ENCODE data around the gene UGT1A4. TPM values are rescaled to one million over a fixed set of nuclear protein-coding genes. Genes with fewer than 3 reads are reported as not detected.

Gene UGT1A4
- total and polyA plus RNA-seq, 2 of the 8 experiments (the other 6 are each of a cell fraction or from before 2014, with no cell fraction given): not detected

- no peaks in the 10 kb centered on the region for H3K79me1 ChIP-seq (ENCODE audit: low read depth, low read length)
- H3K4ac ChIP-seq (replicated peaks; ENCODE audit: insufficient read length, low read depth, low read length): no peak overlapping the region
- WGBS, 2 experiments (ENCODE audit: extremely low coverage in 1 of 2, insufficient coverage in 1 of 2, insufficient read length in 1 of 2, insufficient replicate concordance in 2 of 2, low coverage in 1 of 2, low lambda C conversion rate in 2 of 2, missing lambda C conversion rate in 1 of 2): 95% methylated on average over 4 of the region's 4 CpGs; no CpG with 5 or more reads in 1 of the 2 experiments
- H4K91ac ChIP-seq (replicated peaks; ENCODE audit: insufficient read length, low read length): no peak overlapping the region
- no peak overlapping the region for H2BK15ac ChIP-seq (ENCODE audit: low read length)
- no peak overlapping the region for H2AK5ac ChIP-seq (ENCODE audit: low read depth, low read length)
- H3K14ac ChIP-seq (ENCODE audit: insufficient read length): no peak overlapping the region
- H2AFZ ChIP-seq (ENCODE audit: low read length): no peak overlapping the region
- ChIA-PET CTCF (ENCODE audit: partially characterized antibody) (interaction anchor here (1.1 to 2.7 kb wide), 2 partner anchors 9 to 21 kb away, joined by 3 to 19 read pairs; no protein-coding TSS in a partner anchor), POLR2A (ENCODE audit: partially characterized antibody) (interaction anchor here (0.6 kb wide), 1 partner anchor 159 kb away, joined by 5 read pairs; no protein-coding TSS in a partner anchor)
- H3K18ac ChIP-seq (ENCODE audit: extremely low read depth, low read length): no peak overlapping the region
- no peaks in the 10 kb centered on the region for H4K20me1 ChIP-seq (replicated peaks in 1 of 2; ENCODE audit: control insufficient read depth in 1 of 2, insufficient read depth in 2 of 2, low read length in 2 of 2)
- no peak overlapping the region for H4K8ac ChIP-seq (ENCODE audit: extremely low read depth, insufficient read depth, low read length)
- no peak overlapping the region for H3K23ac ChIP-seq (ENCODE audit: insufficient read length)
- H3K9me3 ChIP-seq (ENCODE audit: insufficient read depth in 2 of 2, low read depth in 1 of 2, low read length in 1 of 2): peaks cover 0 to 2% of the 10 kb centered on the region in 2 experiments; a peak in 1 of 4 replicates
- no peak overlapping the region for H3K56ac ChIP-seq (replicated peaks; ENCODE audit: insufficient read length, low read depth, low read length)
- peaks cover 2% of the 10 kb centered on the region; the same call in 1 of the 2 replicates for H3K23me2 ChIP-seq (ENCODE audit: low read depth, low read length)
- H2BK20ac ChIP-seq (ENCODE audit: low read length): no peak overlapping the region
- no peaks in the 10 kb centered on the region for H3K27me3 ChIP-seq (replicated peaks in 1 of 4; ENCODE audit: control insufficient read depth in 3 of 4, extremely low read depth in 1 of 4, insufficient read depth in 3 of 4, low read length in 3 of 4)
- DNase-seq (ENCODE audit: low read depth in 1 of 2, low spot score in 2 of 2) (no peak), FAIRE-seq (no peak)
- 0 out of 2 replicates have a peak overlapping the region, but pooled peaks have one; percentile 50 for H2BK12ac ChIP-seq (ENCODE audit: low read depth, low read length)
- H3K36me3 ChIP-seq (ENCODE audit: control insufficient read depth in 2 of 4, insufficient read depth in 4 of 4, low read length in 3 of 4): no peaks in the 10 kb centered on the region
- no peak overlapping the region for H3K27ac ChIP-seq (ENCODE audit: low read depth, low read length)
- peaks cover 0 to 8% (median 2%) of the 10 kb centered on the region in 4 experiments; a peak in 1 of 7 replicates for H3K4me1 ChIP-seq (replicated peaks in 1 of 4; ENCODE audit: control insufficient read depth in 3 of 4, insufficient read depth in 4 of 4, low read length in 3 of 4)
- no peak overlapping the region for H3K9ac ChIP-seq (replicated peaks in 1 of 4; ENCODE audit: extremely low read depth in 1 of 4, low read depth in 3 of 4, low read length in 3 of 4)
- H2BK5ac ChIP-seq (ENCODE audit: low read depth, low read length): no peak overlapping the region
- no peak overlapping the region for H3K4me3 ChIP-seq (ENCODE audit: extremely low read depth in 1 of 4, insufficient read depth in 2 of 4, low read depth in 3 of 4, low read length in 4 of 4)
- H2BK120ac ChIP-seq (replicated peaks; ENCODE audit: low read depth, low read length): no peak overlapping the region
- no peak for TF ChIP-seq SIRT6 (IDR thresholded peaks at IDR 0.05; ENCODE audit: low read length)
- TF ChIP-seq SAP30 (IDR thresholded peaks at IDR 0.05; ENCODE audit: insufficient read depth, insufficient replicate concordance, low read length): no peak
- TF ChIP-seq, protein P1, sequence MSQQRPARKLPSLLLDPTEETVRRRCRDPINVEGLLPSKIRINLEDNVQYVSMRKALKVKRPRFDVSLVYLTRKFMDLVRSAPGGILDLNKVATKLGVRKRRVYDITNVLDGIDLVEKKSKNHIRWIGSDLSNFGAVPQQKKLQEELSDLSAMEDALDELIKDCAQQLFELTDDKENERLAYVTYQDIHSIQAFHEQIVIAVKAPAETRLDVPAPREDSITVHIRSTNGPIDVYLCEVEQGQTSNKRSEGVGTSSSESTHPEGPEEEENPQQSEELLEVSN (IDR thresholded peaks at IDR 0.05): no peak
- TF ChIP-seq SRF (IDR thresholded peaks at IDR 0.05; ENCODE audit: low read depth, low read length): no peak
- TF ChIP-seq POU5F1 (IDR thresholded peaks at IDR 0.05; ENCODE audit: low read depth, low read length): no peak
- TF ChIP-seq KDM4A (IDR thresholded peaks at IDR 0.05; ENCODE audit: low read depth, low read length, severe bottlenecking): no peak
- no peak overlapping the region for H4K5ac ChIP-seq (ENCODE audit: insufficient read length, low read depth, low read length)
- H3K79me2 ChIP-seq (ENCODE audit: control insufficient read depth in 1 of 2, insufficient read depth in 2 of 2, low read length in 2 of 2): no peaks in the 10 kb centered on the region
- no peak overlapping the region for H3K4me2 ChIP-seq (ENCODE audit: insufficient read depth in 1 of 2, low read depth in 2 of 2, low read length in 2 of 2)
Observed at GRCh38 chr2:233690444-233690843, 28.1 kb upstream of the UGT1A4 start.
